IMR-90 (cell line): ENCODE data around the gene STK33. TPM values are rescaled to one million over a fixed set of nuclear protein-coding genes. Genes with fewer than 3 reads are reported as not detected.

Experiments used
- ATAC-seq: fragments of 200-7000 bp; cut with Tn5 transposase; 2 replicates; pipeline ENCODE4 v1.9.1; 2020; ENCODE audit warnings: low read depth, mild to moderate bottlenecking, moderate library complexity
- BruUV-seq: library from RNA; stranded (reverse); fragments of 400-500 nt; replicated peaks from 2 replicates; lab custom pipeline; 2021; lab: Mats Ljungman, UMichigan
- CTCF ChIA-PET: fragments of 300-600 bp; formaldehyde crosslinking; extraction: SDS; loops from one replicate; lab custom pipeline; 2021; ENCODE audit warnings: antibody characterized with exemption; lab: Yijun Ruan, JAX
- POLR2A ChIA-PET: fragments of 300-600 bp; sonication (Branson Sonifier 250); formaldehyde crosslinking; loops from one replicate; lab custom pipeline; 2022; ENCODE audit warnings: antibody characterized with exemption; ENCODE audit not compliant: unreplicated experiment; lab: Charles Lee
- DNase-seq: peaks from one replicate; pipeline ENCODE4 v3.0.0; 2013
- H2AFZ ChIP-seq: replicated peaks from 2 replicates; pipeline ENCODE3; 2013; ENCODE audit warnings: low read length, mild to moderate bottlenecking; ENCODE audit not compliant: poor library complexity
- H2AK5ac ChIP-seq: 2 replicates; pipeline ENCODE4 v1.6.1; 2013; ENCODE audit warnings: low read depth, low read length, inconsistent platforms
- H2AK9ac ChIP-seq: replicated peaks from 2 replicates; pipeline ENCODE3; 2013; ENCODE audit warnings: mild to moderate bottlenecking, low read depth, low read length, moderate library complexity; ENCODE audit not compliant: poor library complexity
- H2BK120ac ChIP-seq: 2 replicates; pipeline ENCODE4 v1.6.1; 2013; ENCODE audit warnings: low read depth, low read length, inconsistent platforms
- H2BK15ac ChIP-seq: 3 replicates; pipeline ENCODE4 v1.6.1; 2013; ENCODE audit warnings: low read depth, low read length, inconsistent platforms
- H2BK20ac ChIP-seq: 2 replicates; pipeline ENCODE4 v1.6.1; 2013; ENCODE audit warnings: low read depth, mild to moderate bottlenecking, inconsistent platforms, low read length, moderate library complexity
- H2BK5ac ChIP-seq: 2 replicates; pipeline ENCODE4 v1.6.1; 2013; ENCODE audit warnings: mild to moderate bottlenecking, low read depth, low read length, inconsistent platforms; ENCODE audit not compliant: poor library complexity, severe bottlenecking
- H3K14ac ChIP-seq: replicated peaks from 2 replicates; pipeline ENCODE4 v1.6.1; 2013; ENCODE audit warnings: low read depth, low read length, inconsistent platforms
- H3K18ac ChIP-seq: 2 replicates; pipeline ENCODE4 v1.6.1; 2013; ENCODE audit warnings: low read depth, low read length, control low read depth
- H3K23ac ChIP-seq: 2 replicates; pipeline ENCODE4 v1.6.1; 2013; ENCODE audit warnings: low read depth, low read length, inconsistent platforms
- H3K27ac ChIP-seq: 2 replicates; pipeline ENCODE4 v1.5.1; 2013; ENCODE audit warnings: mild to moderate bottlenecking, control low read depth, low read length; ENCODE audit not compliant: insufficient read depth
- H3K27me3 ChIP-seq: 2 replicates; pipeline ENCODE4 v1.6.1; 2013; ENCODE audit warnings: low read length; ENCODE audit not compliant: control insufficient read depth, insufficient read depth
- H3K36me3 ChIP-seq: 2 replicates; pipeline ENCODE4 v1.6.1; 2013; ENCODE audit warnings: low read length, mixed read lengths; ENCODE audit not compliant: control insufficient read depth, insufficient read depth
- H3K4ac ChIP-seq: 2 replicates; pipeline ENCODE4 v1.6.1; 2013; ENCODE audit warnings: low read depth, low read length, inconsistent platforms
- H3K4me1 ChIP-seq: 2 replicates; pipeline ENCODE4 v1.6.1; 2013; ENCODE audit warnings: low read length, mixed read lengths; ENCODE audit not compliant: control insufficient read depth, insufficient read depth
- H3K4me2 ChIP-seq: 2 replicates; pipeline ENCODE4 v1.6.1; 2013; ENCODE audit warnings: low read depth, mild to moderate bottlenecking, control low read depth, low read length, moderate library complexity
- H3K4me3 ChIP-seq: 2 replicates; pipeline ENCODE4 v1.5.1; 2013; ENCODE audit warnings: low read depth, mild to moderate bottlenecking, control low read depth, low read length, moderate library complexity; ENCODE audit not compliant: insufficient read depth
- H3K56ac ChIP-seq: 2 replicates; pipeline ENCODE4 v1.6.1; 2013; ENCODE audit warnings: low read length, inconsistent platforms; ENCODE audit not compliant: insufficient read depth; ENCODE audit errors: extremely low read depth
- H3K79me1 ChIP-seq, 2 experiments: 2 replicates each; pipeline ENCODE4 v1.6.1; 2013; ENCODE audit warnings: low read length in 2 of 2, inconsistent platforms in 1 of 2, low read depth in 1 of 2
- H3K9ac ChIP-seq: 2 replicates; pipeline ENCODE4 v1.6.1; 2013; ENCODE audit warnings: low read depth, low read length, control low read depth
- H3K9me1 ChIP-seq: 2 replicates; pipeline ENCODE4 v1.6.1; 2013; ENCODE audit warnings: low read length, inconsistent platforms; ENCODE audit not compliant: insufficient read depth
- H3K9me3 ChIP-seq: 2 replicates; pipeline ENCODE4 v1.6.1; 2013; ENCODE audit warnings: low read length; ENCODE audit not compliant: control insufficient read depth, insufficient read depth
- H4K20me1 ChIP-seq: 2 replicates; pipeline ENCODE4 v1.6.1; 2013; ENCODE audit warnings: low read length, inconsistent platforms; ENCODE audit not compliant: insufficient read depth
- H4K5ac ChIP-seq: 2 replicates; pipeline ENCODE4 v1.6.1; 2013; ENCODE audit warnings: mild to moderate bottlenecking, low read depth, low read length, control low read depth
- H4K8ac ChIP-seq, 2 experiments: 2 replicates each; pipeline ENCODE4 v1.6.1; 2013; ENCODE audit warnings: low read depth in 2 of 2, low read length in 2 of 2, control low read depth in 1 of 2, inconsistent platforms in 1 of 2
- H4K91ac ChIP-seq: 2 replicates; pipeline ENCODE4 v1.6.1; 2013; ENCODE audit warnings: low read depth, low read length, inconsistent platforms; ENCODE audit not compliant: insufficient read depth
- BHLHE40 ChIP-seq: fragments of 150-350 bp; IDR thresholded peaks from 2 replicates; pipeline ENCODE4 v1.6.1; 2016; ENCODE audit warnings: mild to moderate bottlenecking, low read depth, low read length
- CEBPB ChIP-seq: IDR thresholded peaks from 2 replicates; pipeline ENCODE4 v1.6.1; 2012; ENCODE audit warnings: low read depth, low read length, improper control_type of control experiment
- CHD1 ChIP-seq: IDR thresholded peaks from 2 replicates; pipeline ENCODE4 v1.6.1; 2012; ENCODE audit warnings: low read depth, low read length, improper control_type of control experiment
- FOS ChIP-seq: fragments of 150-350 bp; IDR thresholded peaks from 2 replicates; pipeline ENCODE4 v1.6.1; 2016; ENCODE audit warnings: low read depth, low read length
- MAFK ChIP-seq: IDR thresholded peaks from 2 replicates; pipeline ENCODE4 v1.6.1; 2012; ENCODE audit warnings: low read depth, low read length, improper control_type of control experiment
- MAZ ChIP-seq: IDR thresholded peaks from 2 replicates; pipeline ENCODE4 v1.6.1; 2012; ENCODE audit warnings: low read depth, mild to moderate bottlenecking, low read length, improper control_type of control experiment, moderate library complexity, borderline replicate concordance
- NFE2L2 ChIP-seq: fragments of 150-350 bp; IDR thresholded peaks from 2 replicates; pipeline ENCODE4 v1.6.1; 2016; ENCODE audit warnings: low read depth, mild to moderate bottlenecking, low read length
- POLR2A ChIP-seq: IDR thresholded peaks from 2 replicates; pipeline ENCODE4 v1.6.1; 2012; ENCODE audit warnings: mild to moderate bottlenecking, low read depth, low read length
- RCOR1 ChIP-seq: IDR thresholded peaks from 2 replicates; pipeline ENCODE4 v1.6.1; 2012; ENCODE audit warnings: mild to moderate bottlenecking, low read length, improper control_type of control experiment; ENCODE audit not compliant: insufficient replicate concordance
- RFX5 ChIP-seq: IDR thresholded peaks from 2 replicates; pipeline ENCODE4 v1.8.0; 2012; ENCODE audit warnings: low read depth, mild to moderate bottlenecking, low read length, moderate library complexity
- SMC3 ChIP-seq: fragments of 150-350 bp; IDR thresholded peaks from 2 replicates; pipeline ENCODE4 v1.6.1; 2016; ENCODE audit warnings: low read depth, mild to moderate bottlenecking, antibody characterized with exemption, low read length, moderate library complexity
- WGBS, 2 experiments: methylation state at CpG; one replicate each; pipeline versions ENCODE4 v1.1.5 to v1.1.7; 2013; ENCODE audit warnings: missing lambda C conversion rate in 2 of 2; ENCODE audit not compliant: insufficient read length in 1 of 2; ENCODE audit errors: extremely low coverage in 2 of 2; 5-methylcytosine and 5-hydroxymethylcytosine counted together
- dilution Hi-C: fragments of 300-500 bp; cut with HindIII; formaldehyde crosslinking; loops from one replicate; pipeline ENCODE4 v1.14.3; 2018; ENCODE audit warnings: low sequenced_read_pairs; ENCODE audit not compliant: unreplicated experiment
- in situ Hi-C: fragments of 300-500 bp; cut with MboI; formaldehyde crosslinking; loops from 3 replicates; pipeline ENCODE4 v1.14.3; 2019; ENCODE audit warnings: low sequenced_read_pairs, inconsistent platforms, mixed read lengths
- intact Hi-C: fragments of 100-400 bp; cut with micrococcal nuclease; formaldehyde crosslinking; loops from 2 replicates; pipeline ENCODE4 v1.10.0; 2022
- polyA plus RNA-seq, 3 experiments: library from polyadenylated mRNA; depleted of rRNA; stranded (reverse); fragments of >200 nt; gene quantifications; 2 replicates each; pipeline ENCODE4 v1.2.3, GENCODE V29; 2012; ENCODE audit warnings: low replicate concordance in 1 of 3
- total RNA-seq: library from RNA; depleted of rRNA; stranded (reverse); fragments of >200 nt; gene quantifications from 2 replicates; pipeline ENCODE4 v1.2.3, GENCODE V29; 2012
- TF ChIP-seq, protein P1 (sequence below): fragments of 150-350 bp; IDR thresholded peaks from 2 replicates; pipeline ENCODE4 v1.6.1; 2016; ENCODE audit warnings: low read depth, mild to moderate bottlenecking, low read length, moderate library complexity, borderline replicate concordance
- TF ChIP-seq, protein P2 (sequence below): fragments of 150-350 bp; IDR thresholded peaks from 2 replicates; pipeline ENCODE4 v1.6.1; 2017; ENCODE audit warnings: mild to moderate bottlenecking, antibody characterized with exemption, low read length, low read depth
- TF ChIP-seq, protein P3 (sequence below): conservative IDR thresholded peaks from 2 replicates; pipeline ENCODE4 v1.5.1; 2012; ENCODE audit warnings: mild to moderate bottlenecking, low read depth, low read length, improper control_type of control experiment

The STK33 gene
- total and polyA plus RNA-seq, 2 of the 4 experiments (the other 2 are of a cell fraction): 2.3 to 2.6 TPM

DNA sequence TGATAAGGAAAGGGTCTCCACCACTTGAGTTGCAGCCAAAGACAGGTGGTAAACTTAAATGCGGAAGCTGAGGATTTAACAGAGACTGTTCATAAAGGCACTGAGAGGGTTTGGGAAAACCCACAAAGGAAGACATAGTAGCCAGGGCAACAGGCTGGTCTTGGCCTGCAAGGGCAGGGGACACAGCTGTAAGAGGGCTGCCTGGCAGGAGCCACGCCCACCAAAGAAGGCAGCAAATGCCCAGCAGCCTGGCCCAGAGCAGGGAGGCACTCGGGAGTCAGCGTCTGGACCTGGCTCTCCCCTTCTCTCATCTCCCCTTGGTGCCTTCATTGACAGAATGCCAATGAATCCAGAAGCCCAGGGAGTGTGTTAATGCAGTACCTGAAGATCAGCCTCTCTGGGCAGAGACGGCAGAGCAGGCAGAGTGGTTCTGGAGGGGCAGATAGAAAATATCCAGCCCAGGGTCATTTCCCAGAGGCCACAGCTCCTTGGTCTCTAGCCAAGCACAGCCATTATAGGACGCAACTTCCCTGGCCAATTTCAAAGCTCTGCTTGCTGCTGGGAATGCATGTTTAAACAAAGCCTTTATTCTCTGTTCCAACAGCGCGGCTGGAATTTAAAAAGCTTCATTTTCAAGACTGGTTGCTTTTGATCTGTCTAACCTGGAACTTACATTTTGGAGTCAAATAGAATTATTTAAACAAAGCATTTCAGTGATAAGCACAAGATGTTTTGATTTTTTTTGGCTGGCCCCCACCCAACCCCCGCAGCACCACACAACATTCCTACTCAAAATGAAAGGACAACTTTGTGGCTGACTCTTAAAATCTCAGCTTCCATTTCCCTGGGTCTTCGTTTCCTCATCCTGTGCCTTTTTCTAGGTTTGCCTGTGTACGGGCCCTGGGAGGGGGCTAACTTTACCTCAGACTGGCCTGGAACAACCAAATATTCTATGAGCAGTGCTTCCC is 204.7 kb downstream of the STK33 start:
- Histone ChIP-seq H3K9me3 (no peaks in the 10 kb centered on the region), H2BK20ac (no peak overlapping the region), H2BK120ac (no peak overlapping the region), H3K14ac (no peak overlapping the region), H2BK5ac (no peak overlapping the region), H3K23ac (no peak overlapping the region), H2AK5ac (no peak overlapping the region), H3K4me1 (peaks cover 2% of the 10 kb centered on the region; the same call in 1 of the 2 replicates), H4K20me1 (no peaks in the 10 kb centered on the region), H3K4ac (no peak overlapping the region), H3K9me1 (no peaks in the 10 kb centered on the region), H3K9ac (no peak overlapping the region), H2AK9ac (no peak overlapping the region), H3K4me2 (peak overlapping the region; percentile 61; the same call in 1 of the 2 replicates), H2BK15ac (no peak overlapping the region), H4K5ac (no peak overlapping the region), H3K4me3 (no peak overlapping the region), H4K91ac (no peak overlapping the region), H4K8ac (no peak overlapping the region), H3K18ac (no peak overlapping the region), H3K36me3 (no peaks in the 10 kb centered on the region), H3K56ac (no peak overlapping the region), H3K79me1 (no peaks in the 10 kb centered on the region), H2AFZ (no peak overlapping the region), H3K27ac (no peak overlapping the region), H3K27me3 (no peaks in the 10 kb centered on the region; the same call in 1 of the 2 replicates)
- no TSS peak for BruUV-seq
- peak; percentile 24; the same call in 1 of the 2 replicates for ATAC-seq
- in situ Hi-C loops: no loop called here
- no peak for DNase-seq
- intact Hi-C loops: no loop called here
- ChIA-PET CTCF (no interaction called here), POLR2A (no interaction called here)
- dilution Hi-C loops: no loop called here
- WGBS, 2 experiments: 8% methylated on average over 5 of the region's 11 CpGs; no CpG with 5 or more reads in 1 of the 2 experiments
- TF ChIP-seq FOS (no peak), RFX5 (no peak), SMC3 (no peak), NFE2L2 (no peak), MAZ (no peak), RCOR1 (no peak), MAFK (no peak), BHLHE40 (no peak), CHD1 (no peak), CEBPB (no peak), POLR2A (no peak)
- TF ChIP-seq, protein P1, sequence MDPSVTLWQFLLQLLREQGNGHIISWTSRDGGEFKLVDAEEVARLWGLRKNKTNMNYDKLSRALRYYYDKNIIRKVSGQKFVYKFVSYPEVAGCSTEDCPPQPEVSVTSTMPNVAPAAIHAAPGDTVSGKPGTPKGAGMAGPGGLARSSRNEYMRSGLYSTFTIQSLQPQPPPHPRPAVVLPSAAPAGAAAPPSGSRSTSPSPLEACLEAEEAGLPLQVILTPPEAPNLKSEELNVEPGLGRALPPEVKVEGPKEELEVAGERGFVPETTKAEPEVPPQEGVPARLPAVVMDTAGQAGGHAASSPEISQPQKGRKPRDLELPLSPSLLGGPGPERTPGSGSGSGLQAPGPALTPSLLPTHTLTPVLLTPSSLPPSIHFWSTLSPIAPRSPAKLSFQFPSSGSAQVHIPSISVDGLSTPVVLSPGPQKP: no peak
- TF ChIP-seq, protein P2, sequence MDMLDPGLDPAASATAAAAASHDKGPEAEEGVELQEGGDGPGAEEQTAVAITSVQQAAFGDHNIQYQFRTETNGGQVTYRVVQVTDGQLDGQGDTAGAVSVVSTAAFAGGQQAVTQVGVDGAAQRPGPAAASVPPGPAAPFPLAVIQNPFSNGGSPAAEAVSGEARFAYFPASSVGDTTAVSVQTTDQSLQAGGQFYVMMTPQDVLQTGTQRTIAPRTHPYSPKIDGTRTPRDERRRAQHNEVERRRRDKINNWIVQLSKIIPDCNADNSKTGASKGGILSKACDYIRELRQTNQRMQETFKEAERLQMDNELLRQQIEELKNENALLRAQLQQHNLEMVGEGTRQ: no peak
- TF ChIP-seq, protein P3, sequence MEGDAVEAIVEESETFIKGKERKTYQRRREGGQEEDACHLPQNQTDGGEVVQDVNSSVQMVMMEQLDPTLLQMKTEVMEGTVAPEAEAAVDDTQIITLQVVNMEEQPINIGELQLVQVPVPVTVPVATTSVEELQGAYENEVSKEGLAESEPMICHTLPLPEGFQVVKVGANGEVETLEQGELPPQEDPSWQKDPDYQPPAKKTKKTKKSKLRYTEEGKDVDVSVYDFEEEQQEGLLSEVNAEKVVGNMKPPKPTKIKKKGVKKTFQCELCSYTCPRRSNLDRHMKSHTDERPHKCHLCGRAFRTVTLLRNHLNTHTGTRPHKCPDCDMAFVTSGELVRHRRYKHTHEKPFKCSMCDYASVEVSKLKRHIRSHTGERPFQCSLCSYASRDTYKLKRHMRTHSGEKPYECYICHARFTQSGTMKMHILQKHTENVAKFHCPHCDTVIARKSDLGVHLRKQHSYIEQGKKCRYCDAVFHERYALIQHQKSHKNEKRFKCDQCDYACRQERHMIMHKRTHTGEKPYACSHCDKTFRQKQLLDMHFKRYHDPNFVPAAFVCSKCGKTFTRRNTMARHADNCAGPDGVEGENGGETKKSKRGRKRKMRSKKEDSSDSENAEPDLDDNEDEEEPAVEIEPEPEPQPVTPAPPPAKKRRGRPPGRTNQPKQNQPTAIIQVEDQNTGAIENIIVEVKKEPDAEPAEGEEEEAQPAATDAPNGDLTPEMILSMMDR: no peak
